SK-N-MC (cell line): Measurements from ENCODE around the gene FURIN.
"Not testable (repeated sequence)": the region's sequence is repeated elsewhere in the genome, so short reads cannot be mapped to it uniquely, and the experiment has no call there.

Experiments
- DNase-seq: peaks from one replicate; pipeline ENCODE4 v3.0.0-alpha.2; 2011; ENCODE audit warnings: low read depth, low spot score
- H3K27ac ChIP-seq: fragments of 200-600 bp; sonication (generic); 2 replicates; pipeline ENCODE4 v1.5.1; 2016; ENCODE audit warnings: mixed run types
- H3K36me3 ChIP-seq: fragments of 200-600 bp; sonication (generic); 2 replicates; pipeline ENCODE4 v1.6.1; 2017; ENCODE audit warnings: antibody characterized with exemption, low read length, mixed read lengths; ENCODE audit not compliant: insufficient read depth
- H3K4me3 ChIP-seq: fragments of 200-600 bp; sonication (generic); 2 replicates; pipeline ENCODE4 v1.5.1; 2016
- H3K9ac ChIP-seq: fragments of 200-600 bp; sonication (generic); 2 replicates; pipeline ENCODE4 v1.8.0; 2017; ENCODE audit warnings: mixed run types, mixed read lengths; ENCODE audit not compliant: insufficient read length
- H3K9me3 ChIP-seq: fragments of 200-600 bp; sonication (generic); 2 replicates; pipeline ENCODE4 v1.6.1; 2017; ENCODE audit warnings: low read depth, mild to moderate bottlenecking, antibody characterized with exemption, low read length, moderate library complexity, mixed read lengths
- EZH2 ChIP-seq: fragments of 200-600 bp; sonication (generic); IDR thresholded peaks from one replicate; pipeline ENCODE4 v1.6.1; 2017; ENCODE audit warnings: antibody characterized with exemption
- FOXP2 ChIP-seq: optimal IDR thresholded peaks from 2 replicates; pipeline ENCODE3; 2011; ENCODE audit warnings: mild to moderate bottlenecking, moderate library complexity; ENCODE audit not compliant: insufficient read depth; ENCODE audit errors: extremely low read length, control extremely low read depth
- POLR2AphosphoS5 ChIP-seq: IDR thresholded peaks from 2 replicates; pipeline ENCODE4 v1.6.1; 2012; ENCODE audit warnings: mild to moderate bottlenecking, low read depth, low read length, borderline replicate concordance

Gene FURIN

DNA sequence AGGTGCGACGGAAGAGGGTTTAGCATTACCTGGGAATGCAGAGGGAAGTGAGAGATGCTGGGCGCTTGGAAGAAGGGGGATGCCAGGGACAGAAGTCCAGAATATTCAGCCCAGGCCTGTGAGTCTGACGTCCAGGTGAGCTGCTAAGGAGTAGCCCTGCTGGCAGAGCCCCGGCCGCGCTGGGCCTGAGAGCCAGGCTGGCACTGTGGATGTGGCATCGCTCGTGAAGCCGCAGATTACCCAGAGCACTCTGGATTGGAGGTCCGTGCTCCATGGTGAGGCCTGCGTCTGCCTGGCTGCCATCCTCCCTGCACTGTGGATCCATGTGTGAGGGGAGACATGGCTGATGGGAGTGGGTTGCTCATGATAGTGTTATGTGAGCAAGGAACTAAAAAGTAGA lies 49.2 kb downstream of the FURIN start:
- H3K4me3 ChIP-seq: no peak overlapping the region
- DNase-seq: no peak
- peaks cover 74% of the 10 kb centered on the region; the same call in 1 of the 2 replicates for H3K36me3 ChIP-seq
- no peaks in the 10 kb centered on the region for H3K9me3 ChIP-seq
- H3K9ac ChIP-seq: no peak overlapping the region
- no peak overlapping the region for H3K27ac ChIP-seq
- TF ChIP-seq EZH2 (no peak), FOXP2 (no peak), POLR2AphosphoS5 (no peak)

DNA sequence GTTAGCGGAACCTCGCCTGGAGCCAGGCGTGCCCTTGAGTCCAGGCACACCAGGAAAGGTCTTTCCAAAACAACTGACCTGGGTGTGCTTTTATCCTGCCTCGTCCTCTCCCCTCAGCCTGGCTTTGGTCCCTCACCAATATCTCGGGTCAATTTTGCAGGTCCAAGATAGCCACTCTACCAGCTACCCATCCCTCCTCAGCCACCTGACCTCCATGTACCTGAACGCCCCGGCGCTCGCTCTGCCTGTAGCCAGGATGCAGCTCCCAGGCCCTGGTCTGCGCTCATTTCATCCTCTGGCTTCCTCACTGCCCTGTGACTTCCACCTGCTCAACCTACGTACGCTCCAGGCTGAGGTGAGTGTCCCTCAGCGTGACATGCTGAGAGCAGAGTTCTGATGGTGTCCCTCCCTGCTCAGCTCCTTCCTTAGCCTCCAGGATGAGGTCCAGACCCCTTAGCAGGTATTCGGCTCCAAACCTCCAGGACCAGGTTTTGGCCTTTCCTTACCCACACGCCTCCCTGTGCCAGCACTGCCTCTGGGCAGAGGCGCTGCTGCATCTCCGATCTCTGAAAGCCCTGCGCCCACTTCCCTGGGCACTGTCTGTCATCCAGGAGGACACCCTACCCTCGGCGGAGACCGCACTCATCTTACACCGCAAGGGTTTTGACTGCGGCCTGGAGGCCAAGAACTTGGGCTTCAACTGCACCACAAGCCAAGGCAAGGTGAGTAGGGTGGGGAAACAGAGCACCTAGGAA lies 49.8 kb downstream of the FURIN start:
- H3K36me3 ChIP-seq: peaks cover 68% of the 10 kb centered on the region; the same call in 1 of the 2 replicates
- no peak overlapping the region for H3K4me3 ChIP-seq
- H3K9ac ChIP-seq: no peak overlapping the region
- no peak for DNase-seq
- no peak for TF ChIP-seq FOXP2
- TF ChIP-seq EZH2: no peak
- TF ChIP-seq POLR2AphosphoS5: no peak
- H3K27ac ChIP-seq: no peak overlapping the region
- H3K9me3 ChIP-seq: no peaks in the 10 kb centered on the region

DNA sequence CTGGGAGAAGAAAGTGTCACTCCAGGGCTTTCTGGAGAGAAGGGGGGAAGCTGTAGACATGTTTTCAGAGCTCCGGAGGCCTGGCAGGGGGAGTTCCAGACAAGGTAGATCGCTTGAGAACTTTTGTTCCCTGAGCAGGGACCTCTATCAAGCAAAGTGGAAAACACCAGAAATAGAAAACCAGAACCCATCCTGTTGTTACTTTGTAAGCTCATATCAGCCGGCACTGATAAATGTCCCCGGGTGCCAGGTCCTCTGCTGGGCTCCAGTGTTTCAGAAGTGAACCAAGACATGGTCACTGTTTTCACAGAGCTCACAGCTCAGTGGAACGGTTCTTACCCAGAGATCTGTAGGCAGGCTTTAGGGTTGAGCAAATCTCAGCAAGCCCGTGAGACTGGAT lies 50.4 kb downstream of the FURIN start:
- Histone ChIP-seq H3K9me3 (no peaks in the 10 kb centered on the region), H3K4me3 (no peak overlapping the region), H3K27ac (no peak overlapping the region), H3K9ac (no peak overlapping the region), H3K36me3 (peaks cover 61% of the 10 kb centered on the region; the same call in 1 of the 2 replicates)
- TF ChIP-seq EZH2 (no peak), POLR2AphosphoS5 (no peak), FOXP2 (no peak)
- no peak for DNase-seq

DNA sequence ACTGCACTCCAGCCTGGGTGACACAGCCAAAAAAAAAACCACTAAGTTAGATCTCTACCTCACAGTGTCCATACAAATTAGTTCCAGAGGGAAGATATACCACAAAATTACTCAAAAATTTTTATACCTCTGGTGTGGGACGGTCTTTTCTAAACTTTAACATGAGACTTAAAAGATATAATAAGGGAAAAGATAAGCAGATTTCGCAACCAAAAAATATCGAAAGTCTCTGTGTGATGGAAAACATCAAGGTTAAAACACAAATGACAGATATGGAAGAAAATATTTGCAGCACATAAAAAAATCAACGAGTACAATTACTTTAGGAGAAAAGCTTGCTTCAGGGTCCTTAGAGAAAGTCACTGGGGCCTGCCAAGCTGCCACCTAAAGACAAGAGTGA lies 53.5 kb downstream of the FURIN start:
- H3K4me3 ChIP-seq: no peak overlapping the region
- no peaks in the 10 kb centered on the region for H3K9me3 ChIP-seq
- no peak overlapping the region for H3K9ac ChIP-seq
- no peak for DNase-seq
- no peak overlapping the region for H3K27ac ChIP-seq
- H3K36me3 ChIP-seq: peaks cover 41% of the 10 kb centered on the region; the same call in 1 of the 2 replicates
- no peak for TF ChIP-seq FOXP2
- TF ChIP-seq EZH2: no peak
- TF ChIP-seq POLR2AphosphoS5: no peak

DNA sequence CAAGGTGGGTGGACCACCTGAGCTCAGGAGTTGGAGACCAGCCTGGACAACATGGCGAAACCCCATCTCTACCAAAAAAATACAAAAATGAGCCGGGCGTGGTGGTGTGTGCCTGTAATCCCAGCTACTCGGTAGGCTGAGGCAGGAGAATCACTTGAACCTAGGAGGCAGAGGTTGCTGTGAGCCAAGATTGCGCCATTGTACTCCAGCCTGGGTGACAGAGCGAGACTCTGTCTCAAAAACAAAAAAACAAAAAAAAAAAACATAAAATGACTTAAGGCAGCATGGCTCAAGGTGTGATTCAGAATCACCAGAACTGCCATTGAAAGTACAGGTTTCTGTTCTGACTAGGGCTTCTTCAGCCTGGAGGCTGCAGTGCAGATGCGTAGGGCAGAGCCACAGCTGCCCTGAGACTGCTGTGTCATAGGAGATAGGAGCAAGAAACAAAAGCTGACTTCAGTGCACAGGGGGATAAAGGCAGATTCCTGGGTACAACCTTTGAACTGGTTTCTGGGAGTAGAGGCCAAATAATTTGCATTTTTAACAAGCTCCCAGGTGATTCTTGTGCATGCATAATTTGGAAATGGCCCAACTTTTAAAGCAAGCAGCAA lies 54.4 kb downstream of the FURIN start:
- not testable (repeated sequence) for H3K4me3 ChIP-seq, DNase-seq, H3K9me3 ChIP-seq, H3K9ac ChIP-seq, H3K27ac ChIP-seq
- peaks cover 32% of the 10 kb centered on the region; the same call in 1 of the 2 replicates for H3K36me3 ChIP-seq

DNA sequence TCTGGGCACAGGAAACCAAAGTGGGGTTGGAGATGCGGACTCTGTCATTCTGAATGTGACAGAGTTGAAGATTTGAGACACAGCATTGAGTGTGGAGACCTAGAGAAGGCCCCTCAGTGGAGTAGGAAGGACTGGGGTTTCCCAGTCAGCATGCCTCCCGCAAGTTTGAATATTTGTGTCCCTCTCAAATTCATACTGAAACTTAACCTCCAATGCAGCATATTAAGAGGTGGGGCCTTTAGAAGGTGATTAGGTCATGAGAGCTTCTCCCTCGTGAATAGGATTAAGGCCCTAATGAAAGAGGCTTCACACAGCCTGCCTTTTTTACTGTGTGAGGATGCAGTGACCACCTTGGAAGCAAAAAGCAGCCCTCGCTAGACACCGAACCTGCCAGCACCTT lies 56.0 kb downstream of the FURIN start:
- Histone ChIP-seq H3K36me3 (peaks cover 20% of the 10 kb centered on the region; the same call in 1 of the 2 replicates), H3K4me3 (no peak overlapping the region), H3K27ac (no peak overlapping the region), H3K9ac (no peak overlapping the region), H3K9me3 (no peaks in the 10 kb centered on the region)
- TF ChIP-seq FOXP2 (no peak), EZH2 (no peak), POLR2AphosphoS5 (no peak)
- no peak for DNase-seq

DNA sequence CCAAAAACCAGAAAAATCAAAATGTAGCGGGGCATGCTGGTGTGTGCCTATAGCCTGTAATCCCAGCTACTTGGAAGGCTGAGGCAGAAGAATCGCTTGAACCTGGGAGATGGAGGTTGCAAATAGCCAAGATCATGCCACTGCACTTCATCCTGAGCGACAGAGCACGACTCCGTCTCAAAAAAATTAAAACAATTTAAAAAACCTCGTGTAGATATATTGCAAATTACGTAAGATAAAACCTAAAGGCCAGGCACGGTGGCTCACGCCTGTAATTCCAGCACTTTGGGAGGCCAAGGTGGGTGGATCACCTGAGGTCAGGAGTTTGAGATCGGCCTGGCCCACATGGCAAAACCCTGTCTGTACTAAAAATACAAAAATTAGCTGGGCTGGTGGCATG lies 58.4 kb downstream of the FURIN start:
- H3K27ac ChIP-seq, DNase-seq, H3K9me3 ChIP-seq, H3K4me3 ChIP-seq, H3K9ac ChIP-seq, H3K36me3 ChIP-seq: not testable (repeated sequence)

DNA sequence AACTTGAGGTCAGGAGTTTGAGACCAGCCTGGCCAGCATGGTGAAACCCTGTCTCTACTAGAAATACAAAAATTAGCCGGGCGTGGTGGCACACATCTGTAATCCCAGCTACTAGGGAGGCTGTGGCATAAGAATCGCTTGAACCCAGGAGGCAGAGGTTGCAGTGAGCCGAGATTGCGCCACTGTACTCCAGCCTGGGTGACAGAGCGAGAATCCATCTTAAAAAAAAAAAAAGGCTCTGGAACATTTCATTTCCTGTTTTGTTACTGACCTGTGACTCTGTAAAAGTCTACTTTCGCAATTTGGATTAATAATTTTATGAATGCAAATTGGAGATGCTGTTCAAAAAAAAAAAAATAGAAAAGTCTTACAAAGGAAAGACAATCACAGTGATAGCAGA lies 59.7 kb downstream of the FURIN start:
- not testable (repeated sequence) for H3K9me3 ChIP-seq, H3K4me3 ChIP-seq, DNase-seq, H3K36me3 ChIP-seq
- H3K9ac ChIP-seq: peak overlapping the region; percentile 11
- peak overlapping the region; percentile 46; the same call in 1 of the 2 replicates for H3K27ac ChIP-seq
